HEK293 (cell line): ENCODE results near the gene DENND11.

ENCODE experiments used
- CTCF ChIA-PET: fragments of 350-600 bp; formaldehyde crosslinking; extraction: SDS; loops from one replicate; lab custom pipeline; 2021; ENCODE audit warnings: antibody characterized with exemption; lab: Yijun Ruan, JAX
- POLR2A ChIA-PET: fragments of 300-600 bp; formaldehyde crosslinking; extraction: SDS; loops from one replicate; lab custom pipeline; 2020; ENCODE audit warnings: antibody characterized with exemption, inconsistent platforms; lab: Yijun Ruan, JAX
- H3K27ac ChIP-seq: fragments of 200-500 bp; sonication (Bioruptor generic); 2 replicates; pipeline ENCODE4 v1.5.1; 2014; ENCODE audit warnings: low read depth, low read length, control low read depth, inconsistent platforms; ENCODE audit errors: extremely low read depth
- H3K36me3 ChIP-seq, 2 experiments: fragments of 200-500 bp in 1 of 2; sonication (Bioruptor generic) in 1 of 2; 1 replicate in 1 of 2; 2 replicates in 1 of 2; pipeline ENCODE4 v1.5.1; 2014 to 2017; ENCODE audit warnings: inconsistent platforms in 2 of 2, low read length in 2 of 2; ENCODE audit not compliant: control insufficient read depth in 2 of 2, insufficient read depth in 1 of 2
- H3K4me1 ChIP-seq: fragments of 200-500 bp; sonication (Bioruptor generic); 2 replicates; pipeline ENCODE4 v1.5.1; 2014; ENCODE audit warnings: mild to moderate bottlenecking, low read length, inconsistent platforms; ENCODE audit not compliant: control insufficient read depth, insufficient read depth
- H3K4me3 ChIP-seq: 2 replicates; pipeline ENCODE4 v1.5.1; 2011; ENCODE audit warnings: low read depth, mild to moderate bottlenecking, control low read depth, low read length, moderate library complexity
- H3K9me3 ChIP-seq: fragments of 200-500 bp; sonication (Bioruptor generic); 2 replicates; pipeline ENCODE4 v1.5.1; 2014; ENCODE audit warnings: low read depth, low read length, inconsistent platforms; ENCODE audit not compliant: control insufficient read depth, insufficient read depth
- ATF2 ChIP-seq: fragments of 450-650 bp; formaldehyde crosslinking; IDR thresholded peaks from 2 replicates; pipeline ENCODE4 v1.5.1; 2016; ENCODE audit warnings: missing biosample characterization, missing genetic modification characterization, low read depth
- ELK4 ChIP-seq: IDR thresholded peaks from 2 replicates; pipeline ENCODE4 v1.6.1; 2011; ENCODE audit warnings: mild to moderate bottlenecking, low read depth, low read length, borderline replicate concordance
- FEZF1 ChIP-seq: fragments of 450-650 bp; formaldehyde crosslinking; IDR thresholded peaks from 2 replicates; pipeline ENCODE4 v1.5.1; 2016; ENCODE audit warnings: missing biosample characterization, missing genetic modification characterization
- KLF7 ChIP-seq: fragments of 450-650 bp; formaldehyde crosslinking; IDR thresholded peaks from 2 replicates; pipeline ENCODE4 v1.5.1; 2016; ENCODE audit warnings: missing biosample characterization, missing genetic modification characterization, borderline replicate concordance
- MYNN ChIP-seq: fragments of 450-650 bp; formaldehyde crosslinking; IDR thresholded peaks from 2 replicates; pipeline ENCODE4 v1.5.1; 2016; ENCODE audit warnings: missing biosample characterization, missing genetic modification characterization, borderline replicate concordance
- OSR2 ChIP-seq: fragments of 450-650 bp; formaldehyde crosslinking; IDR thresholded peaks from 2 replicates; pipeline ENCODE4 v1.5.1; 2016; ENCODE audit warnings: missing biosample characterization, missing genetic modification characterization
- PATZ1 ChIP-seq: fragments of 450-650 bp; formaldehyde crosslinking; IDR thresholded peaks from 2 replicates; pipeline ENCODE4 v1.5.1; 2016; ENCODE audit warnings: missing biosample characterization, missing genetic modification characterization
- PRDM1 ChIP-seq: fragments of 450-650 bp; formaldehyde crosslinking; IDR thresholded peaks from 2 replicates; pipeline ENCODE4; 2016; ENCODE audit warnings: missing biosample characterization, missing genetic modification characterization
- TSHZ1 ChIP-seq: fragments of 450-650 bp; formaldehyde crosslinking; IDR thresholded peaks from 2 replicates; pipeline ENCODE4 v1.5.1; 2016; ENCODE audit warnings: missing biosample characterization, missing genetic modification characterization, borderline replicate concordance
- WT1 ChIP-seq: fragments of 450-650 bp; formaldehyde crosslinking; IDR thresholded peaks from 2 replicates; pipeline ENCODE4 v1.5.1; 2016; ENCODE audit warnings: missing biosample characterization, missing genetic modification characterization
- ZFHX2 ChIP-seq: fragments of 450-650 bp; formaldehyde crosslinking; conservative IDR thresholded peaks from 2 replicates; pipeline ENCODE4 v1.5.1; 2016; ENCODE audit warnings: missing biosample characterization, missing genetic modification characterization
- ZIC2 ChIP-seq: fragments of 450-650 bp; formaldehyde crosslinking; IDR thresholded peaks from 2 replicates; pipeline ENCODE4 v1.5.1; 2016; ENCODE audit warnings: missing biosample characterization, missing genetic modification characterization
- ZNF132 ChIP-seq: fragments of 450-650 bp; formaldehyde crosslinking; IDR thresholded peaks from 2 replicates; pipeline ENCODE4 v1.5.1; 2017; ENCODE audit warnings: missing biosample characterization, missing genetic modification characterization, borderline replicate concordance
- ZNF138 ChIP-seq: fragments of 450-650 bp; formaldehyde crosslinking; IDR thresholded peaks from 2 replicates; pipeline ENCODE4 v1.5.1; 2016; ENCODE audit warnings: missing biosample characterization, missing genetic modification characterization, borderline replicate concordance
- ZNF214 ChIP-seq: fragments of 450-650 bp; formaldehyde crosslinking; IDR thresholded peaks from 2 replicates; pipeline ENCODE4 v1.5.1; 2017; ENCODE audit warnings: missing biosample characterization, mild to moderate bottlenecking, missing genetic modification characterization, borderline replicate concordance
- ZNF274 ChIP-seq, 2 experiments: fragments of 200-500 bp in 1 of 2; fragments of 450-650 bp in 1 of 2; sonication (Bioruptor generic) in 1 of 2; formaldehyde crosslinking in 1 of 2; IDR thresholded peaks; 2 replicates each; pipeline versions ENCODE4 v1.5.1 to v1.6.1; 2014 to 2016; ENCODE audit warnings: borderline replicate concordance in 1 of 2, inconsistent platforms in 1 of 2, low read length in 1 of 2, missing biosample characterization in 1 of 2, missing genetic modification characterization in 1 of 2
- ZNF391 ChIP-seq: fragments of 450-650 bp; formaldehyde crosslinking; IDR thresholded peaks from 2 replicates; pipeline ENCODE4 v1.5.1; 2016; ENCODE audit warnings: low read depth, missing biosample characterization, missing genetic modification characterization, borderline replicate concordance
- ZNF433 ChIP-seq: fragments of 450-650 bp; formaldehyde crosslinking; IDR thresholded peaks from 2 replicates; pipeline ENCODE4 v1.5.1; 2016; ENCODE audit warnings: missing biosample characterization, missing genetic modification characterization, low read depth
- ZNF514 ChIP-seq: fragments of 450-650 bp; formaldehyde crosslinking; IDR thresholded peaks from 2 replicates; pipeline ENCODE4 v1.5.1; 2016; ENCODE audit warnings: missing biosample characterization, missing genetic modification characterization
- ZNF549 ChIP-seq: fragments of 450-650 bp; IDR thresholded peaks from 2 replicates; pipeline ENCODE4 v1.5.1; 2018; ENCODE audit warnings: missing biosample characterization, missing genetic modification characterization, mild to moderate bottlenecking, inconsistent platforms, moderate library complexity
- ZNF555 ChIP-seq: fragments of 450-650 bp; formaldehyde crosslinking; conservative IDR thresholded peaks from 2 replicates; pipeline ENCODE4 v1.5.1; 2017; ENCODE audit warnings: missing biosample characterization, mild to moderate bottlenecking, missing genetic modification characterization, inconsistent platforms
- ZNF776 ChIP-seq: fragments of 450-650 bp; formaldehyde crosslinking; IDR thresholded peaks from 2 replicates; pipeline ENCODE4 v1.5.0; 2017; ENCODE audit warnings: missing biosample characterization, missing genetic modification characterization, borderline replicate concordance
- ZSCAN16 ChIP-seq: fragments of 450-650 bp; formaldehyde crosslinking; IDR thresholded peaks from 2 replicates; pipeline ENCODE4 v1.5.1; 2016; ENCODE audit warnings: missing biosample characterization, missing genetic modification characterization
- ZSCAN30 ChIP-seq: fragments of 450-650 bp; IDR thresholded peaks from 2 replicates; pipeline ENCODE4 v1.5.1; 2018; ENCODE audit warnings: missing biosample characterization, mild to moderate bottlenecking, missing genetic modification characterization, moderate library complexity

Gene DENND11

GRCh38 chr7:141663081-141663849 is 38.7 kb downstream of the DENND11 start (continued):
- no peak for TF ChIP-seq ZNF132 (tag by site-specific recombination)

GRCh38 chr7:141660259-141660658 is 41.7 kb downstream of the DENND11 start:
- Histone ChIP-seq H3K9me3 (no peaks in the 10 kb centered on the region), H3K4me3 (no peak overlapping the region), H3K27ac (no peak overlapping the region), H3K36me3 (peaks cover 0 to 82% of the 10 kb centered on the region in 2 experiments; a peak in 1 of 3 replicates)
- ChIA-PET POLR2A (no interaction called here), CTCF (interaction anchor here (0.6 to 1.3 kb wide), 2 partner anchors 26 to 155 kb away, joined by 3 read pairs; no protein-coding TSS in a partner anchor)
- no peak for TF ChIP-seq OSR2 (tag by site-specific recombination)
- TF ChIP-seq TSHZ1 (tag by site-specific recombination) = no peak
- TF ChIP-seq ZNF391 (tag by site-specific recombination) = no peak
- no peak for TF ChIP-seq ZFHX2
- no peak for TF ChIP-seq PRDM1 (tag by site-specific recombination)
- TF ChIP-seq ATF2 = no peak
- TF ChIP-seq ZNF433 = no peak
- no peak for TF ChIP-seq MYNN (tag by site-specific recombination)
- TF ChIP-seq KLF7 (tag by site-specific recombination) = no peak
- no peak for TF ChIP-seq WT1 (tag by site-specific recombination)
- TF ChIP-seq ZSCAN30 (tag by site-specific recombination) = no peak
- TF ChIP-seq ZNF514 (tag by site-specific recombination) = no peak
- TF ChIP-seq, all 188 proteins: peak for 0
- no peaks in the 10 kb centered on the region for H3K4me1 ChIP-seq

GRCh38 chr7:141659501-141659900 is 42.5 kb downstream of the DENND11 start:
- ChIA-PET POLR2A (no interaction called here), CTCF (interaction anchor here (1.8 kb wide), 1 partner anchor 126 kb away, joined by 7 read pairs; no protein-coding TSS in a partner anchor)
- Histone ChIP-seq H3K36me3 (peaks cover 0 to 82% of the 10 kb centered on the region in 2 experiments; a peak in 1 of 3 replicates), H3K4me3 (no peak overlapping the region), H3K4me1 (no peaks in the 10 kb centered on the region), H3K27ac (no peak overlapping the region), H3K9me3 (no peaks in the 10 kb centered on the region)
- TF ChIP-seq ZNF274 (IDR thresholded peaks at IDR 0.05; ENCODE audit: low read length) (no peak), ZNF274 (tag by site-specific recombination; IDR thresholded peaks at IDR 0.05; ENCODE audit: borderline replicate concordance) (no peak), ZNF549 (tag by site-specific recombination) (no peak), ZNF555 (no peak), ELK4 (no peak), ZIC2 (no peak), FEZF1 (tag by site-specific recombination) (no peak), ZNF214 (tag by site-specific recombination) (no peak), ZNF776 (tag by site-specific recombination) (no peak), KLF7 (tag by site-specific recombination) (no peak), PATZ1 (tag by site-specific recombination) (no peak), ZSCAN16 (tag by site-specific recombination) (no peak), ZNF138 (no peak)
